Gastrocnemius medialis (tissue), 4 donors: ENCODE data around the gene MAD1L1. TPM values are rescaled to one million over a fixed set of nuclear protein-coding genes. Genes with fewer than 3 reads are reported as not detected.

Source experiments
- ATAC-seq, 2 donors: fragments of 150-250 bp; one replicate each; pipeline ENCODE4 v1.9.1; 2016
- DNase-seq, 2 donors: peaks; one replicate each; pipeline ENCODE4 v3.0.0-alpha.2; 2019
- H3K27ac ChIP-seq, 4 donors: fragments of 200-600 bp; sonication (generic); 1 replicate in 1 of 4; 2 replicates in 3 of 4; pipeline ENCODE4 v1.5.1; 2016 to 2018; ENCODE audit warnings: mild to moderate bottlenecking in 2 of 4, moderate library complexity in 1 of 4
- H3K27me3 ChIP-seq, 3 donors: fragments of 200-600 bp; sonication (generic) in 2 of 3; 1 replicate in 1 of 3; 2 replicates in 2 of 3; pipeline versions ENCODE4 v1.5.1 to v1.6.0; 2016 to 2019; ENCODE audit warnings: mild to moderate bottlenecking in 1 of 3, moderate library complexity in 1 of 3
- H3K36me3 ChIP-seq, 2 donors: fragments of 200-600 bp; sonication (generic) in 1 of 2; one replicate each; pipeline ENCODE4 v1.5.1; 2017 to 2018
- H3K4me1 ChIP-seq, 2 donors: fragments of 200-600 bp; sonication (generic) in 1 of 2; one replicate each; pipeline ENCODE4 v1.5.1; 2016 to 2017; ENCODE audit warnings: mild to moderate bottlenecking in 2 of 2
- H3K4me3 ChIP-seq, 4 donors: fragments of 200-600 bp; sonication (generic) in 3 of 4; 1 replicate in 1 of 4; 2 replicates in 3 of 4; pipeline ENCODE4 v1.5.1; 2016 to 2019; ENCODE audit warnings: mild to moderate bottlenecking in 2 of 4
- H3K9me3 ChIP-seq, 3 donors: fragments of 200-600 bp; sonication (generic) in 2 of 3; 1 replicate in 1 of 3; 2 replicates in 2 of 3; pipeline ENCODE4 v1.5.1; 2016 to 2019
- POLR2A ChIP-seq, 2 donors: fragments of 450-650 bp; IDR thresholded peaks; one replicate each; pipeline ENCODE4 v1.6.1; 2017; ENCODE audit warnings: antibody characterized with exemption in 2 of 2, mild to moderate bottlenecking in 2 of 2, moderate library complexity in 2 of 2
- in situ Hi-C, 4 donors: fragments of 200-750 bp; cut with MboI; loops; one replicate each; pipeline versions ENCODE4 v1.15.0 to v1.8.0; 2017; ENCODE audit warnings: low sequenced_read_pairs in 4 of 4
- intact Hi-C: fragments of 100-400 bp; cut with DNase I; formaldehyde crosslinking; loops from one replicate; pipeline ENCODE4 v1.15.1; 2023; ENCODE audit warnings: low total_unique reads
- total RNA-seq, 4 donors: library from RNA; depleted of rRNA; stranded (reverse); fragments of >200 nt; gene quantifications; one replicate each; pipeline versions ENCODE4 v1.1.0 to v1.2.3, GENCODE V29; 2016
- TF ChIP-seq, protein P1 (sequence below), 5 experiments: fragments of 450-650 bp in 3 of 5; fragments of 200-600 bp in 2 of 5; sonication (generic) in 2 of 5; IDR thresholded peaks in 4 of 5; conservative IDR thresholded peaks in 1 of 5; 1 replicate in 4 of 5; 2 replicates in 1 of 5; pipeline ENCODE4 v1.5.1; 2016 to 2019; ENCODE audit warnings: antibody characterized with exemption in 5 of 5, mild to moderate bottlenecking in 3 of 5, moderate library complexity in 3 of 5

Gene MAD1L1
- total RNA-seq, 4 donors from 2014 or later: 19.7 to 32.4 (median 22.7) TPM

DNA sequence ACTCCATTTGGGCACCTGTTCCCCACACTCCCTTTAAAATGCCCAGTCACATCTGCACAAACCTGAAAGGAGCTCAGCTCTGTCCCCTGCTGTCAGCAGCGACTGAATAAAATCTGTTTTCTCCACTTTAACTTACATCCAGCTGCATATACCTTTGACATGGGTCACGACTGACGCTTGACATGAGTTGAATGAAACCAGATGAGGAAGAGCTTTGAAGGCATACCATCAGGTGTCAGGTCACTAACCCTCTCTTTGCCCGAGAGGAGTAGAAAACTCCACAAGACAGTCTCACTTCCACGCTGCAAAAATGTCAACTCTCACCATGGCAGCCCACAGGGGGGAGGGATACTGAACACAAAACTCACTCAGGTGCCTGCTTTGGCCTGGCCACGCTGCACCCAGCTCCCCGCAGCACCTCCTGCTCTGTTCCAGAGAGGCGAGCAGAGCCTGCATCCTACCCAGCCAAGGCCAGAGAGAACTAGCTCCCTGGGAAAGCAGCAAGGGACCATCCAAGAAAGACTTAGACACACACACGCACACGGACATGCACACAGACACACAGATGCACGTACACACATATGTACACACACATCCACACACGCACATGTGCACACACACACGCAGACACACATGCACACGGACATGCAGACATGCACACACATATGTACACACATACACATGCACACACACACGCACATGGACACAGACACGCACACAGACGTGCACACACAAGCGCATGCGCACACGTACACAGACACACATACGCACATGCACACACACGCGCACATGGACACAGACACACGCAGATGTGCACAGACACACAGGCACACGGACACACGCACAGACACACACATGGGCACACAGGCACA lies 191.0 kb downstream of the MAD1L1 start:
- TF ChIP-seq, protein P1, sequence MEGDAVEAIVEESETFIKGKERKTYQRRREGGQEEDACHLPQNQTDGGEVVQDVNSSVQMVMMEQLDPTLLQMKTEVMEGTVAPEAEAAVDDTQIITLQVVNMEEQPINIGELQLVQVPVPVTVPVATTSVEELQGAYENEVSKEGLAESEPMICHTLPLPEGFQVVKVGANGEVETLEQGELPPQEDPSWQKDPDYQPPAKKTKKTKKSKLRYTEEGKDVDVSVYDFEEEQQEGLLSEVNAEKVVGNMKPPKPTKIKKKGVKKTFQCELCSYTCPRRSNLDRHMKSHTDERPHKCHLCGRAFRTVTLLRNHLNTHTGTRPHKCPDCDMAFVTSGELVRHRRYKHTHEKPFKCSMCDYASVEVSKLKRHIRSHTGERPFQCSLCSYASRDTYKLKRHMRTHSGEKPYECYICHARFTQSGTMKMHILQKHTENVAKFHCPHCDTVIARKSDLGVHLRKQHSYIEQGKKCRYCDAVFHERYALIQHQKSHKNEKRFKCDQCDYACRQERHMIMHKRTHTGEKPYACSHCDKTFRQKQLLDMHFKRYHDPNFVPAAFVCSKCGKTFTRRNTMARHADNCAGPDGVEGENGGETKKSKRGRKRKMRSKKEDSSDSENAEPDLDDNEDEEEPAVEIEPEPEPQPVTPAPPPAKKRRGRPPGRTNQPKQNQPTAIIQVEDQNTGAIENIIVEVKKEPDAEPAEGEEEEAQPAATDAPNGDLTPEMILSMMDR (IDR thresholded peaks at IDR 0.05 in 4 of 5, conservative IDR thresholded peaks at IDR 0.05 in 1 of 5): no peak
- no peak for TF ChIP-seq POLR2A (IDR thresholded peaks at IDR 0.05)
- ATAC-seq (no peak), DNase-seq (no peak)
- intact Hi-C loops (no loop called here), in situ Hi-C loops (no loop called here)
- no peaks in the 10 kb centered on the region for H3K36me3 ChIP-seq
- no peaks in the 10 kb centered on the region for H3K27me3 ChIP-seq
- no peak overlapping the region for H3K27ac ChIP-seq
- H3K4me1 ChIP-seq: peaks cover 0 to 3% of the 10 kb centered on the region in 2 donors
- no peaks in the 10 kb centered on the region for H3K9me3 ChIP-seq
- no peak overlapping the region for H3K4me3 ChIP-seq

DNA sequence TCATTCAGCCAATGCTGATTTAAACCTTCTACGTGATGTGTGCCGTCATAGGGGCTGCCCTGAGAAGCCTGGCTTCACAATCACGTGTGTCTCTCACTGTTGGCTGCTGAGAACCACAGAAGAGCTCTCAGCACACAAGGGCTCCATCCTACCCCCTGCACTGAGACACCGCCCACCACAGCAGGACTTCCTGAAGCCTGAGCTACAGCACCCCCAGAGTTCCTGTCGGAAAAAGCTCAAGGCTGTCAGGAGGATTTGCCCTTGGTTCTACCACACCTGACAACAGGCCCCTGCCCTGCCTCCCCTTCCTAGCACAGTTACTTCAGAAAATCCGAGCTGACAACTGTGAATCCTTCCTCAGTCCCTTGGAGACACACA lies 191.9 kb downstream of the MAD1L1 start:
- Histone ChIP-seq H3K36me3 (no peaks in the 10 kb centered on the region), H3K4me1 (peaks cover 0 to 3% of the 10 kb centered on the region in 2 donors), H3K27ac (no peak overlapping the region), H3K9me3 (no peaks in the 10 kb centered on the region), H3K4me3 (no peak overlapping the region), H3K27me3 (no peaks in the 10 kb centered on the region)
- intact Hi-C loops (no loop called here), in situ Hi-C loops (no loop called here)
- no peak for TF ChIP-seq POLR2A (IDR thresholded peaks at IDR 0.05)
- TF ChIP-seq, protein P1 (IDR thresholded peaks at IDR 0.05 in 4 of 5, conservative IDR thresholded peaks at IDR 0.05 in 1 of 5): no peak
- no peak for ATAC-seq
- no peak for DNase-seq

DNA sequence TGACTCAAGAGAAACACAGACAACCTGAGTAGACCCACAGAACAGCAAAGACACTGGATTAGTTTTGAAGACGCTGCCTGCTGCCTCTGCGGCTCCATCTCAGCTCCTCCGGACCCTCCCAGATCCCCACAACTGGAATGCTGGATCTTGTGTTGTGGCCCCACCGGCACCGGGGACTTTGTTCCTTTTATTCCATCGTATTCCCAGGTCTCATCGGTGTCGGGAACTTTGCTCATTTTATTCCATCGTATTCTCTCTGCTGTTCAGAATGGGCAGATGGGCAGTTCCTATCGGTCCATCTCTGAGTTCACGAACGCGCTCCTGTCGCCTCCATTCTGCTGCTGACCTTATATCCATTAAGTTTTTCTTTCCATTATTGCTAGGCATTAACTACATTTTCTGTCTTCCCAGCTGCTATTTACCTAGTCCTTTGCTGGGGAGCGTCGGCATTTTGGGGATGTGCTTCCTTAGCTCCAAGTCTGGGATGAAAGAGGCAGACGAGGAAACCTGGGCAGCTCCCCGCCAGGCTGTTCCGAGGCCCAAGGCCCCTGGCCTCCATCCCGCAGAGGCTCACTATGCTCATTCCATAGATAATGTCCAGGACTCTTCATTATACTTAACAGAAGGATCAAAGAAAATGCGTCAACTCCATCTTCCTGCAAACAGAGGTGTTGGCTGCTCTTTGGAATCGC lies 192.4 kb downstream of the MAD1L1 start:
- no peak for ATAC-seq
- H3K9me3 ChIP-seq: no peaks in the 10 kb centered on the region
- TF ChIP-seq POLR2A (IDR thresholded peaks at IDR 0.05): no peak
- TF ChIP-seq, protein P1 (IDR thresholded peaks at IDR 0.05 in 4 of 5, conservative IDR thresholded peaks at IDR 0.05 in 1 of 5): no peak
- intact Hi-C loops: no loop called here
- peaks cover 0 to 3% of the 10 kb centered on the region in 2 donors for H3K4me1 ChIP-seq
- no peak for DNase-seq
- no peak overlapping the region for H3K27ac ChIP-seq
- in situ Hi-C loops: no loop called here
- H3K4me3 ChIP-seq: no peak overlapping the region
- H3K27me3 ChIP-seq: no peaks in the 10 kb centered on the region
- no peaks in the 10 kb centered on the region for H3K36me3 ChIP-seq

DNA sequence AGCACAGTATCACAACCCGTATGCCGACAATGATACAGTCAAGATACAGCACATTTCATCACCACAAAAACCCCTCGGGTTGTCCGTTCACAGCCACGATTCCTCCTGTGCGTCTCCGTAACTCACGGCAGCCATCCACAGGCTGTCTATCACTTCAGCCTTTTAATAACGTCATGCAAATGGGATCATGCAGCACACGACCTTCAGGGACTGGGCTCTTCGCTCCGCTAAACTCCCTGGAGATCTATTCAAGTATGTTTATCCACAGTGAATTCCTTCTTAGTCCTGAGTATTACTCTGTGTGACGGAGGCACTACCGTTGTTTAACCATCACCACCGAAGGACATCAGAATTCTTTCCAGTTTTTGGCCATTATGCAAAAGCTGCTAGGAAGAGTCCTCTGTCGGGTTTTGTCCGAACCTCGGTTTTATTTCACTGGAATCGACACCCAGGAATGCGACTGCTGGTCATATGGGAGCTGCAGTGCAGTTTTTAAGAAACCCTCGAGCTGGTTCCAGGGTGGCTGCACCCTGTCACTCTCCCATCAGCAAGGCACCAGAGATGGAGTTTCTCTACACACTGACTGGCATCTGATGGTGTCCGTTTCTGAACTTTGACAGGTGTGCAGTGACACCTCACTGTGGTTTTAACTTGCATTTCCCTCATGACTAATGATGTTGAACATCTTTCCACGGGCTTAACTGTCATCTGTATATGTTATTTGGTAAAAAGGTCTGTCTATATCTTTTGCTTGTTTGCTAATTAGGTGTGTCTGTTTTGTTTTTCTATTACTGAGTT lies 193.6 kb downstream of the MAD1L1 start:
- TF ChIP-seq POLR2A (IDR thresholded peaks at IDR 0.05): no peak
- TF ChIP-seq, protein P1 (IDR thresholded peaks at IDR 0.05 in 4 of 5, conservative IDR thresholded peaks at IDR 0.05 in 1 of 5): no peak
- H3K27ac ChIP-seq: no peak overlapping the region
- ATAC-seq: peak in 1 of 2 donors; percentile 27
- H3K9me3 ChIP-seq: no peaks in the 10 kb centered on the region
- no peaks in the 10 kb centered on the region for H3K27me3 ChIP-seq
- in situ Hi-C loops (no loop called here), intact Hi-C loops (no loop called here)
- DNase-seq: no peak
- peaks cover 0 to 3% of the 10 kb centered on the region in 2 donors for H3K4me1 ChIP-seq
- H3K4me3 ChIP-seq: no peak overlapping the region
- H3K36me3 ChIP-seq: no peaks in the 10 kb centered on the region
